ENCODE measurements around the gene PIGP. TPM values are rescaled to one million over a fixed set of nuclear protein-coding genes. Genes with fewer than 3 reads are reported as not detected.
"Not testable (repeated sequence)": the region's sequence is repeated elsewhere in the genome, so short reads cannot be mapped to it uniquely, and the experiment has no call there.

The PIGP gene
- 16.1 and 16.5 TPM in 2 replicates for total RNA-seq
- long read RNA-seq, full-length matches to known transcripts, result 6 of 8 reads
- long read RNA-seq, partial matches to known transcripts, result 0 of 8 reads
- long read RNA-seq, other reads (novel, unspliced or antisense), result 2 of 8 reads

GRCh38 chr21:37072988-37073416, at the start of gene PIGP, which contains the start of gene TTC3:
TSS of gene PIGP (minus strand) at chr21:37073071. CDS start at chr21:37072515, 556 bp downstream.
TSS of gene TTC3 (plus strand) at chr21:37073254. CDS start at chr21:37087258, 14,004 bp downstream.
- peak within 1 kb of the TSS; percentile 97 for H3K4me3 Mint-ChIP-seq
- no peak for TF ChIP-seq CTCF (conservative IDR thresholded peaks at IDR 0.05)
- peak; percentile 99 for DNase-seq (ENCODE audit: low read depth, low spot score)
- H3K4me1 Mint-ChIP-seq, result peaks cover 53% of the 10 kb centered on the region
- H3K27ac Mint-ChIP-seq (ENCODE audit: unreplicated experiment), result peak within 1 kb of the TSS; percentile 97
- H3K9me3 Mint-ChIP-seq, result no peaks in the 10 kb centered on the region
- H3K27me3 Mint-ChIP-seq (ENCODE audit: low read depth), result no peaks in the 10 kb centered on the region
- H3K36me3 Mint-ChIP-seq (ENCODE audit: low read depth), result peaks cover 8% of the 10 kb centered on the region

- H3K27me3 Mint-ChIP-seq (ENCODE audit: low read depth), result no peaks in the 10 kb centered on the region
- H3K27ac Mint-ChIP-seq (ENCODE audit: unreplicated experiment), result peak overlapping the region; percentile 12
- H3K9me3 Mint-ChIP-seq, result no peaks in the 10 kb centered on the region
- H3K4me1 Mint-ChIP-seq, result peaks cover 10% of the 10 kb centered on the region
- TF ChIP-seq CTCF (conservative IDR thresholded peaks at IDR 0.05), result no peak
- H3K4me3 Mint-ChIP-seq, result no peak overlapping the region
- peaks cover 10% of the 10 kb centered on the region for H3K36me3 Mint-ChIP-seq (ENCODE audit: low read depth)
- no peak for DNase-seq (ENCODE audit: low read depth, low spot score)
Observed at GRCh38 chr21:37119421-37120218, 46.7 kb upstream of the PIGP start.

GRCh38 chr21:37118187-37118826, 45.4 kb upstream of the PIGP start:
- no peak overlapping the region for H3K4me3 Mint-ChIP-seq
- TF ChIP-seq CTCF (conservative IDR thresholded peaks at IDR 0.05), result no peak
- DNase-seq (ENCODE audit: low read depth, low spot score), result no peak
- H3K9me3 Mint-ChIP-seq, result no peaks in the 10 kb centered on the region
- no peak overlapping the region for H3K27ac Mint-ChIP-seq (ENCODE audit: unreplicated experiment)
- H3K36me3 Mint-ChIP-seq (ENCODE audit: low read depth), result peaks cover 13% of the 10 kb centered on the region
- H3K27me3 Mint-ChIP-seq (ENCODE audit: low read depth), result no peaks in the 10 kb centered on the region
- H3K4me1 Mint-ChIP-seq, result peaks cover 10% of the 10 kb centered on the region

GRCh38 chr21:37117204-37117603, 44.3 kb upstream of the PIGP start:
- Mint-ChIP-seq H3K27me3 (ENCODE audit: low read depth) (no peaks in the 10 kb centered on the region), H3K9me3 (peaks cover 3% of the 10 kb centered on the region), H3K4me1 (peaks cover 10% of the 10 kb centered on the region), H3K27ac (ENCODE audit: unreplicated experiment) (no peak overlapping the region), H3K36me3 (ENCODE audit: low read depth) (peaks cover 19% of the 10 kb centered on the region), H3K4me3 (no peak overlapping the region)
- DNase-seq (ENCODE audit: low read depth, low spot score), result no peak
- TF ChIP-seq CTCF (conservative IDR thresholded peaks at IDR 0.05), result no peak

- H3K27me3 Mint-ChIP-seq (ENCODE audit: low read depth); H3K4me3 Mint-ChIP-seq; DNase-seq (ENCODE audit: low read depth, low spot score); H3K27ac Mint-ChIP-seq (ENCODE audit: unreplicated experiment); H3K9me3 Mint-ChIP-seq: not testable (repeated sequence)
- peaks cover 23% of the 10 kb centered on the region for H3K36me3 Mint-ChIP-seq (ENCODE audit: low read depth)
- H3K4me1 Mint-ChIP-seq, result peaks cover 10% of the 10 kb centered on the region
Observed at GRCh38 chr21:37116459-37116858, 43.6 kb upstream of the PIGP start.

- H3K4me3 Mint-ChIP-seq; H3K9me3 Mint-ChIP-seq; H3K27ac Mint-ChIP-seq (ENCODE audit: unreplicated experiment); DNase-seq (ENCODE audit: low read depth, low spot score); H3K27me3 Mint-ChIP-seq (ENCODE audit: low read depth); H3K4me1 Mint-ChIP-seq: not testable (repeated sequence)
- H3K36me3 Mint-ChIP-seq (ENCODE audit: low read depth), result peaks cover 40% of the 10 kb centered on the region
Observed at GRCh38 chr21:37114301-37114700, 41.4 kb upstream of the PIGP start.

GRCh38 chr21:37111029-37111428, 38.2 kb upstream of the PIGP start:
- H3K4me3 Mint-ChIP-seq; H3K27me3 Mint-ChIP-seq (ENCODE audit: low read depth); H3K4me1 Mint-ChIP-seq; H3K27ac Mint-ChIP-seq (ENCODE audit: unreplicated experiment); DNase-seq (ENCODE audit: low read depth, low spot score): not testable (repeated sequence)
- H3K9me3 Mint-ChIP-seq, result peaks cover 20% of the 10 kb centered on the region
- peaks cover 66% of the 10 kb centered on the region for H3K36me3 Mint-ChIP-seq (ENCODE audit: low read depth)
